GM12878 (cell line): Measurements from ENCODE around the gene SYT12. TPM values are rescaled to one million over a fixed set of nuclear protein-coding genes. Genes with fewer than 3 reads are reported as not detected.

ENCODE experiments used
- ATAC-seq: fragments of 200-7000 bp; cut with Tn5 transposase; 3 replicates; pipeline ENCODE4 v1.9.1; 2020; ENCODE audit warnings: mild to moderate bottlenecking, moderate library complexity
- BruUV-seq: library from RNA; stranded (reverse); fragments of 400-500 nt; replicated peaks from 2 replicates; lab custom pipeline; 2021; lab: Mats Ljungman, UMichigan
- CTCF ChIA-PET: fragments of 300-600 bp; sonication (Branson Sonifier 250); formaldehyde crosslinking; extraction: SDS; loops from one replicate; lab custom pipeline; 2021; ENCODE audit warnings: inconsistent platforms; lab: Yijun Ruan, JAX
- POLR2A ChIA-PET: fragments of 350-600 bp; formaldehyde crosslinking; extraction: SDS; loops from one replicate; lab custom pipeline; 2021; ENCODE audit warnings: inconsistent platforms; lab: Charles Lee
- RAD21 ChIA-PET: fragments of 300-600 bp; sonication (Branson Sonifier 250); formaldehyde crosslinking; loops from one replicate; lab custom pipeline; 2023; ENCODE audit warnings: antibody characterized with exemption; ENCODE audit not compliant: unreplicated experiment; lab: Charles Lee
- SMC1A ChIA-PET: fragments of 300-600 bp; sonication (Branson Sonifier 250); formaldehyde crosslinking; loops from one replicate; lab custom pipeline; 2023; ENCODE audit not compliant: unreplicated experiment, uncharacterized antibody; lab: Charles Lee
- DNase-seq: peaks from one replicate; pipeline ENCODE4 v3.0.0-alpha.2; 2011; ENCODE audit warnings: low read depth, low spot score
- FAIRE-seq: peaks from 3 replicates; lab custom pipeline; 2011; peaks lifted over from hg19 to GRCh38; lab: Jason Lieb, UNC
- H2AFZ ChIP-seq: 2 replicates; pipeline ENCODE4 v1.6.0; 2011; ENCODE audit warnings: low read depth, low read length, control low read depth; ENCODE audit not compliant: control insufficient read depth
- H3K27ac ChIP-seq: 2 replicates; pipeline ENCODE4 v1.5.1; 2011; ENCODE audit warnings: control low read depth; ENCODE audit not compliant: control insufficient read depth, insufficient read depth
- H3K27me3 ChIP-seq, 2 experiments: replicated peaks in 1 of 2; 2 replicates each; pipeline versions ENCODE4 v1.6.0 to v1.6.1; 2011; ENCODE audit warnings: low read length in 1 of 2; ENCODE audit not compliant: control insufficient read depth in 2 of 2, insufficient read depth in 2 of 2
- H3K36me3 ChIP-seq, 2 experiments: 2 replicates each; pipeline ENCODE4 v1.5.1; 2011; ENCODE audit warnings: low read length in 1 of 2; ENCODE audit not compliant: control insufficient read depth in 2 of 2, insufficient read depth in 2 of 2
- H3K4me1 ChIP-seq: 2 replicates; pipeline ENCODE4 v1.6.1; 2011; ENCODE audit warnings: mild to moderate bottlenecking, low read length, moderate library complexity, mixed read lengths; ENCODE audit not compliant: control insufficient read depth, insufficient read depth
- H3K4me2 ChIP-seq: 2 replicates; pipeline ENCODE4 v1.6.0; 2011; ENCODE audit warnings: control low read depth; ENCODE audit not compliant: control insufficient read depth, insufficient read depth
- H3K4me3 ChIP-seq: fragments of 200-600 bp; sonication (generic); 2 replicates; pipeline ENCODE4 v1.5.1; 2016
- H3K79me2 ChIP-seq: 2 replicates; pipeline ENCODE4 v1.6.0; 2011; ENCODE audit warnings: low read length; ENCODE audit not compliant: control insufficient read depth, insufficient read depth
- H3K9ac ChIP-seq: 2 replicates; pipeline ENCODE4 v1.8.0; 2011; ENCODE audit warnings: low read length, control low read depth, mixed read lengths; ENCODE audit not compliant: control insufficient read depth, insufficient read depth
- H3K9me3 ChIP-seq: replicated peaks from 3 replicates; pipeline ENCODE4 v1.5.1; 2011; ENCODE audit warnings: mild to moderate bottlenecking, low read length; ENCODE audit not compliant: control insufficient read depth, insufficient read depth
- H4K20me1 ChIP-seq: 2 replicates; pipeline ENCODE4 v1.6.0; 2011; ENCODE audit not compliant: control insufficient read depth, insufficient read depth
- BMI1 ChIP-seq: fragments of 450-650 bp; IDR thresholded peaks from 2 replicates; pipeline ENCODE4 v1.6.1; 2016; ENCODE audit warnings: mild to moderate bottlenecking, moderate library complexity, borderline replicate concordance
- CREM ChIP-seq: IDR thresholded peaks from 2 replicates; pipeline ENCODE4 v1.6.1; 2014; ENCODE audit warnings: antibody characterized with exemption, low read depth
- EED ChIP-seq: sonication (generic); IDR thresholded peaks from 2 replicates; pipeline ENCODE4 v1.6.1; 2016; ENCODE audit warnings: antibody characterized with exemption, low read depth
- HDAC2 ChIP-seq: fragments of 200-600 bp; sonication (generic); IDR thresholded peaks from 2 replicates; pipeline ENCODE4 v1.6.1; 2017
- IRF4 ChIP-seq: IDR thresholded peaks from 2 replicates; pipeline ENCODE4 v1.6.1; 2011; ENCODE audit warnings: low read depth, low read length
- KDM1A ChIP-seq: fragments of 200-600 bp; sonication (generic); IDR thresholded peaks from 2 replicates; pipeline ENCODE4 v1.6.1; 2016; ENCODE audit warnings: borderline replicate concordance
- MTA3 ChIP-seq: IDR thresholded peaks from 2 replicates; pipeline ENCODE4 v1.6.1; 2012; ENCODE audit warnings: low read length, inconsistent platforms, borderline replicate concordance
- RAD21 ChIP-seq: IDR thresholded peaks from 2 replicates; pipeline ENCODE4 v1.6.1; 2011; ENCODE audit warnings: mild to moderate bottlenecking, low read depth, low read length, moderate library complexity; ENCODE audit not compliant: insufficient read depth
- RFX5 ChIP-seq: IDR thresholded peaks from 2 replicates; pipeline ENCODE4 v1.6.1; 2011; ENCODE audit warnings: low read depth, low read length, improper control_type of control experiment
- SIX5 ChIP-seq: IDR thresholded peaks from 2 replicates; pipeline ENCODE4 v1.6.1; 2011; ENCODE audit warnings: mild to moderate bottlenecking, low read depth, low read length, moderate library complexity; ENCODE audit not compliant: severe bottlenecking
- TBL1XR1 ChIP-seq: IDR thresholded peaks from 2 replicates; pipeline ENCODE4 v1.6.1; 2012; ENCODE audit warnings: low read depth, low read length, improper control_type of control experiment
- TCF3 ChIP-seq: IDR thresholded peaks from 2 replicates; pipeline ENCODE4 v1.6.1; 2012; ENCODE audit warnings: low read depth, mild to moderate bottlenecking, low read length, borderline replicate concordance; ENCODE audit not compliant: insufficient read depth
- TCF7 ChIP-seq: IDR thresholded peaks from 2 replicates; pipeline ENCODE4 v1.6.1; 2014; ENCODE audit warnings: antibody characterized with exemption, borderline replicate concordance
- WRNIP1 ChIP-seq: IDR thresholded peaks from 2 replicates; pipeline ENCODE4 v1.6.1; 2011; ENCODE audit warnings: low read depth, low read length, improper control_type of control experiment, borderline replicate concordance
- YY1 ChIP-seq: IDR thresholded peaks from 2 replicates; pipeline ENCODE4 v1.6.1; 2011; ENCODE audit warnings: low read depth, mild to moderate bottlenecking, low read length
- WGBS: methylation state at CpG from one replicate; pipeline ENCODE4 v1.1.6; 2016; ENCODE audit warnings: low lambda C conversion rate; ENCODE audit not compliant: insufficient replicate concordance, insufficient coverage; ENCODE audit errors: missing lambda C conversion rate; 5-methylcytosine and 5-hydroxymethylcytosine counted together
- in situ Hi-C: fragments of 300-500 bp; cut with MboI; formaldehyde crosslinking; loops from 9 replicates; pipeline ENCODE4 v1.14.3; 2018; ENCODE audit warnings: mixed read lengths
- intact Hi-C: fragments of 100-400 bp; cut with micrococcal nuclease; formaldehyde crosslinking; loops from one replicate; pipeline ENCODE4 v1.14.2; 2022; ENCODE audit not compliant: unreplicated experiment
- polyA plus RNA-seq, 11 experiments: library from polyadenylated mRNA; depleted of rRNA in 4 of 11; unstranded in 6 of 11; stranded (reverse) in 5 of 11; fragments of >200 nt; fragmentation: Nextera tagmentation in 4 of 11; fragmentation: Illumina TruSeq in 1 of 11; extraction: Ambion mirVana in 4 of 11; extraction: Trizol in 1 of 11; gene quantifications; 1 replicate in 1 of 11; 2 replicates in 10 of 11; pipeline versions ENCODE4 v1.2.1 to v1.2.3, GENCODE V29; 2011 to 2016; ENCODE audit warnings: inconsistent platforms in 2 of 11, missing spikeins in 2 of 11, low read depth in 1 of 11
- total RNA-seq, 4 experiments: library from RNA; depleted of rRNA in 3 of 4; stranded (reverse); fragments of >200 nt in 3 of 4; fragmentation: Illumina TruSeq in 1 of 4; extraction: Trizol in 1 of 4; gene quantifications; 2 replicates each; pipeline versions ENCODE4 v1.2.1 to v1.2.3, GENCODE V29; 2013 to 2021
- TF ChIP-seq, protein P1 (sequence below): fragments of 150-350 bp; IDR thresholded peaks from 2 replicates; pipeline ENCODE4 v1.6.1; 2016; ENCODE audit warnings: low read depth, low read length
- TF ChIP-seq, protein P2 (sequence below), 3 experiments: IDR thresholded peaks in 2 of 3; conservative IDR thresholded peaks in 1 of 3; 2 replicates each; pipeline ENCODE4 v1.5.1; 2011; ENCODE audit warnings: low read depth in 3 of 3, low read length in 3 of 3, mild to moderate bottlenecking in 3 of 3, control low read depth in 2 of 3, moderate library complexity in 2 of 3, inconsistent platforms in 1 of 3, mixed read lengths in 1 of 3; ENCODE audit not compliant: control insufficient read depth in 2 of 3, insufficient read depth in 1 of 3; ENCODE audit errors: extremely low read depth in 1 of 3
- TF ChIP-seq, protein P3 (sequence below): fragments of 450-650 bp; IDR thresholded peaks from 2 replicates; pipeline ENCODE4 v1.6.1; 2018; ENCODE audit warnings: mild to moderate bottlenecking, low read depth, moderate library complexity; ENCODE audit not compliant: partially characterized antibody

Gene SYT12
- total and polyA plus RNA-seq, 10 of the 15 experiments (the other 5 are each of a cell fraction or from before 2014, with no cell fraction given): 0.02 to 2.3 (median 0.84) TPM; not detected in 1

DNA sequence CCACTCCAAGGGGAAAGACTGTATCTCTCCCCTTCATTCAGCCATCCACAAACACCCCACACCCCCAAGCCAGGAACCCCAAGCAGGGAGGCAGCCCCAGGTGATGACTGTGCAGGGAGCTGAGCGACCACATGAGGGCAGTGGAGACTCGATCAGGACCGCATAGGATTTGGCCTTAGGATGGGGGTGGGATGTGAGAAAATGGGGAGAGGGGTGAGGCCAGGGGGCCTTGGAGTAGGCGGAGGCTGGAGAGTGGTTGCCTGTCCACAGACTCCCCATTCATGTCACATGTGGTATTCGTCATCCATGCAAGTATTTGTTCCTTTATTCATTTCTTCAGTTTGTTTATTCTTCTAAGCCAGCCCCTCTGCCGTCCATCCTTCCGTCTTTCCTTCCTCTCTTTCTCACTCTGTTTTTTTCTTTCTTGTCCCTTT is 31.0 kb downstream of the SYT12 start:
- H3K9me3 ChIP-seq: no peaks in the 10 kb centered on the region
- 17% methylated on average over 7 of the region's 7 CpGs for WGBS
- ATAC-seq (peak; percentile 90), FAIRE-seq (peak; percentile 75), DNase-seq (no peak)
- no peak overlapping the region for H3K4me3 ChIP-seq
- H3K4me1 ChIP-seq: peaks cover 10% of the 10 kb centered on the region
- ChIA-PET SMC1A (interaction anchor here (0.8 kb wide), 1 partner anchor 21 kb away, joined by 3 read pairs; no protein-coding TSS in a partner anchor), RAD21 (interaction anchor here (0.8 to 1.5 kb wide), 3 partner anchors 52 to 298 kb away, joined by 3 read pairs; no protein-coding TSS in a partner anchor), CTCF (interaction anchor here (0.6 to 5.9 kb wide), 11 partner anchors 12 to 328 kb away, joined by 3 to 55 read pairs (median 4); no protein-coding TSS in a partner anchor), POLR2A (no interaction called here)
- no peak overlapping the region for H3K9ac ChIP-seq
- no peak overlapping the region for H3K27ac ChIP-seq
- no peak overlapping the region for H2AFZ ChIP-seq
- H4K20me1 ChIP-seq: no peaks in the 10 kb centered on the region
- intact Hi-C loops: no loop called here
- H3K27me3 ChIP-seq: no peaks in the 10 kb centered on the region
- in situ Hi-C loops: no loop called here
- no TSS peak for BruUV-seq
- H3K79me2 ChIP-seq: no peaks in the 10 kb centered on the region
- no peak overlapping the region for H3K4me2 ChIP-seq
- no peaks in the 10 kb centered on the region for H3K36me3 ChIP-seq
- TF ChIP-seq, protein P1, sequence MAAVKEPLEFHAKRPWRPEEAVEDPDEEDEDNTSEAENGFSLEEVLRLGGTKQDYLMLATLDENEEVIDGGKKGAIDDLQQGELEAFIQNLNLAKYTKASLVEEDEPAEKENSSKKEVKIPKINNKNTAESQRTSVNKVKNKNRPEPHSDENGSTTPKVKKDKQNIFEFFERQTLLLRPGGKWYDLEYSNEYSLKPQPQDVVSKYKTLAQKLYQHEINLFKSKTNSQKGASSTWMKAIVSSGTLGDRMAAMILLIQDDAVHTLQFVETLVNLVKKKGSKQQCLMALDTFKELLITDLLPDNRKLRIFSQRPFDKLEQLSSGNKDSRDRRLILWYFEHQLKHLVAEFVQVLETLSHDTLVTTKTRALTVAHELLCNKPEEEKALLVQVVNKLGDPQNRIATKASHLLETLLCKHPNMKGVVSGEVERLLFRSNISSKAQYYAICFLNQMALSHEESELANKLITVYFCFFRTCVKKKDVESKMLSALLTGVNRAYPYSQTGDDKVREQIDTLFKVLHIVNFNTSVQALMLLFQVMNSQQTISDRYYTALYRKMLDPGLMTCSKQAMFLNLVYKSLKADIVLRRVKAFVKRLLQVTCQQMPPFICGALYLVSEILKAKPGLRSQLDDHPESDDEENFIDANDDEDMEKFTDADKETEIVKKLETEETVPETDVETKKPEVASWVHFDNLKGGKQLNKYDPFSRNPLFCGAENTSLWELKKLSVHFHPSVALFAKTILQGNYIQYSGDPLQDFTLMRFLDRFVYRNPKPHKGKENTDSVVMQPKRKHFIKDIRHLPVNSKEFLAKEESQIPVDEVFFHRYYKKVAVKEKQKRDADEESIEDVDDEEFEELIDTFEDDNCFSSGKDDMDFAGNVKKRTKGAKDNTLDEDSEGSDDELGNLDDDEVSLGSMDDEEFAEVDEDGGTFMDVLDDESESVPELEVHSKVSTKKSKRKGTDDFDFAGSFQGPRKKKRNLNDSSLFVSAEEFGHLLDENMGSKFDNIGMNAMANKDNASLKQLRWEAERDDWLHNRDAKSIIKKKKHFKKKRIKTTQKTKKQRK: no peak
- TF ChIP-seq, protein P2, sequence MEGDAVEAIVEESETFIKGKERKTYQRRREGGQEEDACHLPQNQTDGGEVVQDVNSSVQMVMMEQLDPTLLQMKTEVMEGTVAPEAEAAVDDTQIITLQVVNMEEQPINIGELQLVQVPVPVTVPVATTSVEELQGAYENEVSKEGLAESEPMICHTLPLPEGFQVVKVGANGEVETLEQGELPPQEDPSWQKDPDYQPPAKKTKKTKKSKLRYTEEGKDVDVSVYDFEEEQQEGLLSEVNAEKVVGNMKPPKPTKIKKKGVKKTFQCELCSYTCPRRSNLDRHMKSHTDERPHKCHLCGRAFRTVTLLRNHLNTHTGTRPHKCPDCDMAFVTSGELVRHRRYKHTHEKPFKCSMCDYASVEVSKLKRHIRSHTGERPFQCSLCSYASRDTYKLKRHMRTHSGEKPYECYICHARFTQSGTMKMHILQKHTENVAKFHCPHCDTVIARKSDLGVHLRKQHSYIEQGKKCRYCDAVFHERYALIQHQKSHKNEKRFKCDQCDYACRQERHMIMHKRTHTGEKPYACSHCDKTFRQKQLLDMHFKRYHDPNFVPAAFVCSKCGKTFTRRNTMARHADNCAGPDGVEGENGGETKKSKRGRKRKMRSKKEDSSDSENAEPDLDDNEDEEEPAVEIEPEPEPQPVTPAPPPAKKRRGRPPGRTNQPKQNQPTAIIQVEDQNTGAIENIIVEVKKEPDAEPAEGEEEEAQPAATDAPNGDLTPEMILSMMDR (IDR thresholded peaks at IDR 0.05 in 2 of 3, conservative IDR thresholded peaks at IDR 0.05 in 1 of 3; ENCODE audit: control insufficient read depth in 2 of 3, extremely low read depth in 1 of 3, insufficient read depth in 1 of 3, low read depth in 3 of 3, low read length in 3 of 3): peak; percentile 73 to 89 (median 80)
- TF ChIP-seq RFX5 (no peak), CREM (peak; percentile 58; the same call in 1 of the 2 replicates), WRNIP1 (no peak), IRF4 (0 out of 2 replicates have a peak, but pooled peaks have one; percentile 38), TCF3 (no peak), TBL1XR1 (no peak), SIX5 (no peak), MTA3 (no peak), YY1 (peak; percentile 59; the same call in 1 of the 2 replicates), KDM1A (no peak), TCF7 (no peak), RAD21 (peak; percentile 87), BMI1 (no peak), HDAC2 (no peak), EED (no peak)
- TF ChIP-seq, protein P3, sequence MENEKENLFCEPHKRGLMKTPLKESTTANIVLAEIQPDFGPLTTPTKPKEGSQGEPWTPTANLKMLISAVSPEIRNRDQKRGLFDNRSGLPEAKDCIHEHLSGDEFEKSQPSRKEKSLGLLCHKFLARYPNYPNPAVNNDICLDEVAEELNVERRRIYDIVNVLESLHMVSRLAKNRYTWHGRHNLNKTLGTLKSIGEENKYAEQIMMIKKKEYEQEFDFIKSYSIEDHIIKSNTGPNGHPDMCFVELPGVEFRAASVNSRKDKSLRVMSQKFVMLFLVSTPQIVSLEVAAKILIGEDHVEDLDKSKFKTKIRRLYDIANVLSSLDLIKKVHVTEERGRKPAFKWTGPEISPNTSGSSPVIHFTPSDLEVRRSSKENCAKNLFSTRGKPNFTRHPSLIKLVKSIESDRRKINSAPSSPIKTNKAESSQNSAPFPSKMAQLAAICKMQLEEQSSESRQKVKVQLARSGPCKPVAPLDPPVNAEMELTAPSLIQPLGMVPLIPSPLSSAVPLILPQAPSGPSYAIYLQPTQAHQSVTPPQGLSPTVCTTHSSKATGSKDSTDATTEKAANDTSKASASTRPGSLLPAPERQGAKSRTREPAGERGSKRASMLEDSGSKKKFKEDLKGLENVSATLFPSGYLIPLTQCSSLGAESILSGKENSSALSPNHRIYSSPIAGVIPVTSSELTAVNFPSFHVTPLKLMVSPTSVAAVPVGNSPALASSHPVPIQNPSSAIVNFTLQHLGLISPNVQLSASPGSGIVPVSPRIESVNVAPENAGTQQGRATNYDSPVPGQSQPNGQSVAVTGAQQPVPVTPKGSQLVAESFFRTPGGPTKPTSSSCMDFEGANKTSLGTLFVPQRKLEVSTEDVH: no peak
